PFSK-1 (cell line): ENCODE data around the gene CCDC71L.

ENCODE experiments used
- FOXP2 ChIP-seq: optimal IDR thresholded peaks from 2 replicates; pipeline ENCODE3; 2011; ENCODE audit warnings: borderline replicate concordance, control low read depth, inconsistent platforms; ENCODE audit not compliant: insufficient read depth; ENCODE audit errors: extremely low read length, extremely low read depth
- POLR2AphosphoS5 ChIP-seq: IDR thresholded peaks from 2 replicates; pipeline ENCODE4 v1.6.1; 2012; ENCODE audit warnings: low read depth, mild to moderate bottlenecking, control low read depth, low read length, moderate library complexity
- REST ChIP-seq, 2 experiments: IDR thresholded peaks; 2 replicates each; pipeline versions ENCODE4 v1.6.1 to v1.8.0; 2011 to 2012; ENCODE audit warnings: low read depth in 2 of 2, low read length in 2 of 2, control low read depth in 1 of 2, inconsistent platforms in 1 of 2, mild to moderate bottlenecking in 1 of 2, moderate library complexity in 1 of 2; ENCODE audit not compliant: insufficient read depth in 1 of 2
- SIN3A ChIP-seq: IDR thresholded peaks from 2 replicates; pipeline ENCODE4 v1.6.1; 2012; ENCODE audit warnings: mild to moderate bottlenecking, low read length, moderate library complexity, borderline replicate concordance; ENCODE audit not compliant: insufficient read depth
- TAF1 ChIP-seq: IDR thresholded peaks from 2 replicates; pipeline ENCODE4 v1.6.1; 2012; ENCODE audit warnings: low read length, control low read depth, borderline replicate concordance; ENCODE audit not compliant: insufficient read depth

CCDC71L gene

GRCh38 chr7:106683941-106684340, 23.0 kb upstream of the CCDC71L start:
- TF ChIP-seq POLR2AphosphoS5 (no peak), TAF1 (no peak), FOXP2 (no peak), REST (IDR thresholded peaks at IDR 0.05; ENCODE audit: insufficient read depth in 1 of 2, low read depth in 2 of 2, low read length in 2 of 2) (no peak), SIN3A (no peak)

- no peak for TF ChIP-seq TAF1
- TF ChIP-seq REST (IDR thresholded peaks at IDR 0.05; ENCODE audit: insufficient read depth in 1 of 2, low read depth in 2 of 2, low read length in 2 of 2) = no peak
- no peak for TF ChIP-seq POLR2AphosphoS5
- TF ChIP-seq FOXP2 = no peak
- TF ChIP-seq SIN3A = no peak
Measured at GRCh38 chr7:106681815-106682495, 21.0 kb upstream of the CCDC71L start.

GRCh38 chr7:106679153-106679931, 18.4 kb upstream of the CCDC71L start:
- no peak for TF ChIP-seq FOXP2

GRCh38 chr7:106678795-106679152, 17.8 kb upstream of the CCDC71L start:
- TF ChIP-seq FOXP2 (no peak), TAF1 (no peak), SIN3A (no peak), POLR2AphosphoS5 (no peak), REST (IDR thresholded peaks at IDR 0.05; ENCODE audit: insufficient read depth in 1 of 2, low read depth in 2 of 2, low read length in 2 of 2) (no peak)

GRCh38 chr7:106671160-106671559, 10.2 kb upstream of the CCDC71L start:
- TF ChIP-seq FOXP2 (no peak), POLR2AphosphoS5 (no peak), REST (IDR thresholded peaks at IDR 0.05; ENCODE audit: insufficient read depth in 1 of 2, low read depth in 2 of 2, low read length in 2 of 2) (no peak), SIN3A (no peak)
